KMS-11 (cell line): ENCODE measurements around the gene NDUFAF3.
A peak's percentile ranks its signal among the peaks of the same experiment; 100 is the strongest.

Source experiments
- H2AFZ ChIP-seq: fragments of 200-600 bp; sonication (generic); 2 replicates; pipeline ENCODE4 v1.6.1; 2016; ENCODE audit warnings: antibody characterized with exemption, mixed run types, low read depth
- H3K27ac ChIP-seq: fragments of 200-600 bp; sonication (generic); 2 replicates; pipeline ENCODE4 v1.6.1; 2016; ENCODE audit warnings: mild to moderate bottlenecking, mixed run types
- H3K27me3 ChIP-seq: fragments of 200-600 bp; sonication (generic); 2 replicates; pipeline ENCODE4 v1.6.1; 2017; ENCODE audit warnings: mild to moderate bottlenecking, low read depth, mixed run types, moderate library complexity; ENCODE audit not compliant: insufficient read depth
- H3K36me3 ChIP-seq: fragments of 200-600 bp; sonication (generic); 2 replicates; pipeline ENCODE4 v1.6.1; 2017; ENCODE audit warnings: mild to moderate bottlenecking, mixed run types; ENCODE audit not compliant: insufficient read depth
- H3K4me1 ChIP-seq: fragments of 200-600 bp; sonication (generic); 2 replicates; pipeline ENCODE4 v1.6.1; 2016; ENCODE audit warnings: mild to moderate bottlenecking, low read depth, mixed run types; ENCODE audit not compliant: poor library complexity, severe bottlenecking
- H3K4me2 ChIP-seq: fragments of 200-600 bp; sonication (generic); 2 replicates; pipeline ENCODE4 v1.7.0; 2016; ENCODE audit warnings: mild to moderate bottlenecking, mixed run types
- H3K4me3 ChIP-seq: fragments of 200-600 bp; sonication (generic); IDR thresholded peaks from 2 replicates; pipeline ENCODE4 v1.6.1; 2017; ENCODE audit warnings: low read depth, low read length, mixed read lengths; ENCODE audit not compliant: insufficient read depth
- H3K79me2 ChIP-seq: fragments of 200-600 bp; sonication (generic); 2 replicates; pipeline ENCODE4 v1.6.1; 2016; ENCODE audit warnings: low read depth, mixed run types; ENCODE audit not compliant: insufficient read depth
- H3K9ac ChIP-seq: fragments of 200-600 bp; sonication (generic); 2 replicates; pipeline ENCODE4 v1.6.1; 2016; ENCODE audit warnings: mild to moderate bottlenecking, mixed run types
- H4K20me1 ChIP-seq: fragments of 200-600 bp; sonication (generic); 2 replicates; pipeline ENCODE4 v1.6.1; 2016; ENCODE audit warnings: mild to moderate bottlenecking, mixed run types; ENCODE audit not compliant: insufficient read depth
- CTCF ChIP-seq: fragments of 200-600 bp; sonication (generic); conservative IDR thresholded peaks from 2 replicates; pipeline ENCODE4 v1.6.1; 2017; ENCODE audit warnings: low read depth, mild to moderate bottlenecking, antibody characterized with exemption, low read length, moderate library complexity, mixed read lengths

Gene NDUFAF3

GRCh38 chr3:49029563-49029884 is 7.6 kb downstream of the NDUFAF3 start:
- Histone ChIP-seq H3K27me3 (no peaks in the 10 kb centered on the region), H3K9ac (no peak overlapping the region), H3K4me3 (no peak overlapping the region), H3K27ac (peak overlapping the region; percentile 71; the same call in 1 of the 2 replicates), H4K20me1 (no peaks in the 10 kb centered on the region), H3K79me2 (peaks cover 26% of the 10 kb centered on the region; the same call in 1 of the 2 replicates), H2AFZ (no peak overlapping the region), H3K4me2 (peak overlapping the region; percentile 84; the same call in 1 of the 2 replicates), H3K36me3 (no peaks in the 10 kb centered on the region), H3K4me1 (peaks cover 18% of the 10 kb centered on the region)
- TF ChIP-seq CTCF, result no peak

- H4K20me1 ChIP-seq, result no peaks in the 10 kb centered on the region
- no peak overlapping the region for H2AFZ ChIP-seq
- no peak overlapping the region for H3K9ac ChIP-seq
- H3K27ac ChIP-seq, result no peak overlapping the region
- no peaks in the 10 kb centered on the region for H3K36me3 ChIP-seq
- H3K79me2 ChIP-seq, result peaks cover 21% of the 10 kb centered on the region; the same call in 1 of the 2 replicates
- H3K4me1 ChIP-seq, result peaks cover 18% of the 10 kb centered on the region
- H3K4me2 ChIP-seq, result no peak overlapping the region
- TF ChIP-seq CTCF, result no peak
- H3K4me3 ChIP-seq, result no peak overlapping the region
- no peaks in the 10 kb centered on the region for H3K27me3 ChIP-seq
Observed at GRCh38 chr3:49030321-49030720, 8.4 kb downstream of the NDUFAF3 start.

- Histone ChIP-seq H3K9ac (no peak overlapping the region), H4K20me1 (no peaks in the 10 kb centered on the region)
Observed at GRCh38 chr3:49032646-49033304, 10.9 kb downstream of the NDUFAF3 start.

GRCh38 chr3:49034650-49035049 is 12.7 kb downstream of the NDUFAF3 start:
- H3K4me3 ChIP-seq, result no peak overlapping the region
- no peak for TF ChIP-seq CTCF
- H2AFZ ChIP-seq, result no peak overlapping the region
- no peaks in the 10 kb centered on the region for H3K27me3 ChIP-seq
- H4K20me1 ChIP-seq, result no peaks in the 10 kb centered on the region
- no peaks in the 10 kb centered on the region for H3K79me2 ChIP-seq
- no peaks in the 10 kb centered on the region for H3K36me3 ChIP-seq
- H3K4me2 ChIP-seq, result no peak overlapping the region
- H3K27ac ChIP-seq, result no peak overlapping the region
- no peak overlapping the region for H3K9ac ChIP-seq
- H3K4me1 ChIP-seq, result peaks cover 5% of the 10 kb centered on the region

More at GRCh38 chr3:49032646-49033304, 10.9 kb downstream of the NDUFAF3 start:
- H3K4me1 ChIP-seq, result peaks cover 16% of the 10 kb centered on the region
- H3K4me3 ChIP-seq, result no peak overlapping the region
- no peaks in the 10 kb centered on the region for H3K36me3 ChIP-seq
- H3K27ac ChIP-seq, result no peak overlapping the region
- H3K27me3 ChIP-seq, result no peaks in the 10 kb centered on the region
- TF ChIP-seq CTCF, result no peak
- H2AFZ ChIP-seq, result no peak overlapping the region
- H3K4me2 ChIP-seq, result no peak overlapping the region
- peaks cover 13% of the 10 kb centered on the region; the same call in 1 of the 2 replicates for H3K79me2 ChIP-seq
